Esophagus (tissue), 2 donors: ENCODE data around the gene BBX. TPM values are rescaled to one million over a fixed set of nuclear protein-coding genes. Genes with fewer than 3 reads are reported as not detected.

Experiments
- H3K27ac ChIP-seq, 2 donors: one replicate each; pipeline ENCODE4 v1.5.1; 2013; ENCODE audit warnings: low read depth in 2 of 2, mild to moderate bottlenecking in 2 of 2, inconsistent platforms in 1 of 2, low read length in 1 of 2, moderate library complexity in 1 of 2
- H3K27me3 ChIP-seq, 2 donors: one replicate each; pipeline ENCODE4 v1.6.1; 2013; ENCODE audit warnings: low read length in 2 of 2, control low read depth in 1 of 2, mild to moderate bottlenecking in 1 of 2; ENCODE audit not compliant: insufficient read depth in 2 of 2, control insufficient read depth in 1 of 2
- H3K36me3 ChIP-seq, 2 donors: one replicate each; pipeline ENCODE4 v1.6.1; 2013; ENCODE audit warnings: low read length in 1 of 2; ENCODE audit not compliant: control insufficient read depth in 2 of 2, insufficient read depth in 2 of 2
- H3K4me1 ChIP-seq, 2 donors: one replicate each; pipeline ENCODE4 v1.6.1; 2013; ENCODE audit warnings: low read length in 1 of 2; ENCODE audit not compliant: control insufficient read depth in 2 of 2, insufficient read depth in 2 of 2
- H3K4me3 ChIP-seq, 2 donors: one replicate each; pipeline ENCODE4 v1.5.1; 2013; ENCODE audit warnings: low read length in 2 of 2, mild to moderate bottlenecking in 2 of 2, low read depth in 1 of 2, moderate library complexity in 1 of 2
- H3K9me3 ChIP-seq, 2 donors: one replicate each; pipeline ENCODE4 v1.6.1; 2013; ENCODE audit warnings: mild to moderate bottlenecking in 2 of 2, low read depth in 1 of 2, low read length in 1 of 2, moderate library complexity in 1 of 2; ENCODE audit not compliant: control insufficient read depth in 2 of 2, insufficient read depth in 1 of 2
- WGBS, 2 donors: extraction: QIAGEN DNeasy Blood & Tissue Kit; methylation state at CpG; one replicate each; pipeline ENCODE4 v1.1.7; 2013; 5-methylcytosine and 5-hydroxymethylcytosine counted together
- polyA plus RNA-seq, 2 donors: library from polyadenylated mRNA; stranded (reverse); fragments of 200-250 nt; gene quantifications; one replicate each; pipeline ENCODE4 v1.2.3, GENCODE V29; 2013
- donor health status: healthy with polysubstance abuse.
- donor health status: Bipolar disorder and iron deficiency.

BBX gene
- polyA plus RNA-seq, 2 donors, result 3.4 to 4.7 TPM

DNA sequence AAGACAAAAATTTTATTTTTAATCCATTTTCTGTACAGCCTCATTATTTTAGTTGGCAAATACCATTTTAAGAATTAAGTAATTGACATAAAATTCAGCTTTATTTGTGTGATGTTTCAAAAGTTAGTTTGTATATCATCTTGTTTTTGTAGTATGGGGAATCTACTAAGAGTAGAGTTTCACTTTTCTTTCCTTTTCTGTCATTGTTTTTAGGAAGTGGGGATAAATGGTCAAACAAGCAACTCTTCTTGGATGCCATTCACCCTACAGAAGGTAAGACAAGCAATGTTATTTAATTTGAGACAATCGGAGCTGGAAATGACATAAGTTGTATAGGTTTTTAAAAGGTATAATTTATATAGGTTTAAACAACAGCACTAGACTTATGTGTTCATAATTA is 268.3 kb downstream of the BBX start:
- H3K27me3 ChIP-seq, result no peaks in the 10 kb centered on the region
- H3K27ac ChIP-seq, result no peak overlapping the region
- no peaks in the 10 kb centered on the region for H3K9me3 ChIP-seq
- H3K36me3 ChIP-seq, result peaks cover 0 to 6% of the 10 kb centered on the region in 2 donors
- H3K4me1 ChIP-seq, result no peaks in the 10 kb centered on the region
- H3K4me3 ChIP-seq, result no peak overlapping the region
- WGBS, 2 donors, result 71 to 77% methylated on average over 1 of the region's 1 CpG

DNA sequence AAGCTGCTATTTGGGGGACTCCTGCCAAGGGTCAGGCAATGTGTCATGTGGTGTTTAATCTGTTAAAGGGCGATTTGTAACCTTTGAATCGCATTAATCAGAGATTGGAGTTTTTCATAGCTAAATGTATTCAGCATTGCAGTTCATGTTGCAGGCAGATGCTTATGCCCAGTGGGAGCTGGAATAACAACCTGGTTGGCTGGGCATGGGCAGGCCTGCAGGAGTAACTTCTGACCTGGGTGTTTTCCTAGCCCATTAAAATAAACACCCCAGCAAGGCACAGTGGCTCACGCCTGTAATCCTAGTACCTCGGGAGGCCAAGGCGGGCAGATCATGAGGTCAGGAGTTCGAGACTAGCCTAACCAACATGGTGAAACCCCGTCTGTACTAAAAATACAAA is 268.7 kb downstream of the BBX start:
- Histone ChIP-seq H3K4me1 (no peaks in the 10 kb centered on the region), H3K4me3 (no peak overlapping the region), H3K27me3 (no peaks in the 10 kb centered on the region), H3K27ac (no peak overlapping the region), H3K36me3 (peaks cover 0 to 6% of the 10 kb centered on the region in 2 donors), H3K9me3 (no peaks in the 10 kb centered on the region)
- 84 to 90% methylated on average over 7 of the region's 7 CpGs for WGBS, 2 donors

DNA sequence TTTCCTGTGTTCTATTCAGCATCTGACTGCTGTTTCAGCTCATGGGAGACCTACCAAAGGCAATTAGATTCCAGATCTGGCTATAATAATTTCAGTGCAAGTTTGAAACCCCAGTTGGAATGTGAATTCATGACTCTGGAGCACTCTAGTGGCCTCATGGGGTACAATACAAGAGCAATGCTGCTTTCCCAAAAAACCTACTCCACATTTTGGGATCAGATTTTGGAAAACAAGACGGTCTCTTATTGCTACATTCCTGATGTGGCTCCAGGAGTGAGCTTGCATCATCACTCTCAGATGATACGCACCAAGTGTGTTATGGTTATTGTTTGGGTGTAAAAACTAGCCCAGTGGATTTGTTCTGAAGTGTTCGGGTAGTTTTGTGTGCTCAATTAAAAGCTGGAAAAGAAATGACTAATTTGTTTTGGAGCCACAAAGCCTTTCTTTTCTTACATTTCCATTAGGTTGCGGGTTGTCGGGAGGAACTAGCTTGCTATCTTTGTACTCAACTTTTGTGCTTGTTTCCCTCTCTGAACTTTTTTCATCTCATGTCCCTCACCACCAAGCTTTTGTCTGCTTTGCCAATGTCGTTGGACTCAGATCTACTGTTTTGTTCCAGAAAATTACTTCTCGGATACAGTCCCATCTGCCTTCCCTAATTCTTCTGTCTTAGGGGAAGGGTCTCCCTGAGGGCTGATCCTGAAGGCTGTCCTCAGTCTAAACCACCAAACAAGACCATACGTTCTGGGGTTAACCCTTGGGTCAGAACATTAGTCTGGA is 272.1 kb downstream of the BBX start:
- Histone ChIP-seq H3K27me3 (no peaks in the 10 kb centered on the region), H3K27ac (no peak overlapping the region), H3K36me3 (peaks cover 4 to 6% of the 10 kb centered on the region in 2 donors), H3K4me3 (no peak overlapping the region), H3K4me1 (no peaks in the 10 kb centered on the region), H3K9me3 (no peaks in the 10 kb centered on the region)
- 82 to 83% methylated on average over 8 of the region's 8 CpGs for WGBS, 2 donors

DNA sequence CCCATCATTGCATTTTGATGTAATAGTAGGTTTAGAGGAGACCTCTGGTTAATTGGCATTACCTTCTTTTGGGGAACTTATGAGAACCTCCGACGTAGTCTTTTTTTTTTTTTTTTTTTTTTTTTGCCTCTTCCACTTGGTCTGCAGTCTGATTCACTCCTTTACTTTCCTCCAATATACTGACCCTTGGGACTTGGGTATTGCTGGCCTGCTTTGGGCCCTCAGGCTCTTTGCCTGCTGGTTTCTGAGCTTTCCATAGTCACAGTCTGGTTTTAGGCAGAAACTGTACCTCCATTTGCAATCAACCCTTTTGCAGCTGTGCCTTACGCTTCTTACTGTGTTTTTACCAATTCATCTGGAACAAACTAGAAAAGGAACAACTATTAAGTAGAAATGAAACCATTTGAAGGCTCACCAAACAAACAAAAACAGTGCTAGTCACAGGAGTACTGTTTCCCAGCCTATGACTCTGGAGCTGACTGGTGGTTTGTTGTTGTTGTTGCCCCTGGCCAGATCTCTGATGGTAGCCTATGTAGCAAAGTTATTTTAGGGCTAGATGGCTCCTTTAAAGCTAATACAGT is 272.8 kb downstream of the BBX start:
- Histone ChIP-seq H3K4me3 (no peak overlapping the region), H3K9me3 (no peaks in the 10 kb centered on the region), H3K36me3 (peaks cover 4 to 6% of the 10 kb centered on the region in 2 donors), H3K27me3 (no peaks in the 10 kb centered on the region), H3K4me1 (no peaks in the 10 kb centered on the region), H3K27ac (no peak overlapping the region)
- WGBS, 2 donors, result 89 to 90% methylated on average over 3 of the region's 3 CpGs

DNA sequence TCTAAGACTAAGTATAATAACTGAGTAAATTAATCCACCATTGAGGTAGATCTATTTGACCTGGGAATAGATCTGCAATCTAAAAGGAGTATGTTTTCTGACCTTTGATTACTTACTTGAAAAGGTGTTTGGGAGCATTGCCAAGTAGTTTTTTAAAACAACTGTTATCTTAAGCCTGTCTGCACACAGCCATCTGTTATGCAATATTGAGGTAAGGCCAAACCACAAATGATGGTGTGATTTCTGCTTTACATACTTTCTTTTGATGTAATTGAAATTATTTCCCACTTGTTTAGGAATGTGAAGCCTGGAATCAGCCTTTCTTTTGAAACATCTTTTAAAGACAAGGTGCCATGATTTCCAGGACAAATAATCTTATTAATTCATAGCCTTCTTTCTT is 274.0 kb downstream of the BBX start:
- no peaks in the 10 kb centered on the region for H3K4me1 ChIP-seq
- no peaks in the 10 kb centered on the region for H3K9me3 ChIP-seq
- H3K27ac ChIP-seq, result no peak overlapping the region
- no peaks in the 10 kb centered on the region for H3K27me3 ChIP-seq
- peaks cover 4 to 5% of the 10 kb centered on the region in 2 donors for H3K36me3 ChIP-seq
- no peak overlapping the region for H3K4me3 ChIP-seq

DNA sequence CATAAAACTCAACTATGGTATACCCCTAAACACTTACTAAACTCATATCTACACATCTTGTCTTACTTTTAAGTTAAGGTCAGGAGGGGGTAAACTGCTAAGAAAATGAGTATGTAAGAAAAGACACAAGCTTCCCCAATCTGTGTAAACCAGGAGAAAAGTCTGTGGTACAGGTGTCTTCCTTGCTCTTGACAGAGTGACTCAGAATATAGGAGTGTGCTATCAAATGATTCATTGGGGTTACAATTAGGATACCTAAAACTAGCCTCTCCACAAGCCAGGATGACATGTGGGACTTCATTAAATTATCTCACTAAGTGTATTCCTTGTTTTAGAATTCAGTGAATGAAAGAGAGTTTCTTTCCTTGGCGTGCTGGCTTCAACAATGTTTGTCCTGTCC is 274.8 kb downstream of the BBX start:
- H3K36me3 ChIP-seq, result peaks cover 8 to 10% of the 10 kb centered on the region in 2 donors
- 97 to 100% methylated on average over 1 of the region's 1 CpG for WGBS, 2 donors

DNA sequence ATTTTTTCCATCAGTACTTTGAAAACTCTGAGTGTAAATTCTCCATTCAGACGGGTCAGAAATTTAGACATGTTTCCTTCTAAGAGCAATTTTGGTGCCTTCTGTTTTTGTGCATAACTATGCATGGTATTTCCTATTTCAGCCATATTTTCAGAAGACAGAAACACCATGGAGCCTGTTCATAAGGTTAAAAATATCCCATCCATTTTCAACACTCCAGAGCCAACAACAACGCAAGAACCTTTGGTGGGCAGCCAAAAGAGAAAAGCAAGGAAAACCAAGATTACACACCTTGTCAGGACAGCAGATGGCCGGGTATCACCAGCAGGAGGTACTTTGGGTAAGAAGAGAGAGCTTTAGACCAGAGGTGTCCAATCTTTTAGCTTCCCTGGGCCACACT is 275.6 kb downstream of the BBX start:
- H3K9me3 ChIP-seq, result no peaks in the 10 kb centered on the region
- H3K36me3 ChIP-seq, result peaks cover 10 to 12% of the 10 kb centered on the region in 2 donors
- no peaks in the 10 kb centered on the region for H3K4me1 ChIP-seq
- no peaks in the 10 kb centered on the region for H3K27me3 ChIP-seq
- no peak overlapping the region for H3K4me3 ChIP-seq
- no peak overlapping the region for H3K27ac ChIP-seq
- 82 to 86% methylated on average over 3 of the region's 3 CpGs for WGBS, 2 donors

More for the DNA sequence above, 274.8 kb downstream of the BBX start:
- no peaks in the 10 kb centered on the region for H3K9me3 ChIP-seq
- H3K27me3 ChIP-seq, result no peaks in the 10 kb centered on the region
- no peak overlapping the region for H3K4me3 ChIP-seq
- H3K27ac ChIP-seq, result no peak overlapping the region
- H3K4me1 ChIP-seq, result no peaks in the 10 kb centered on the region

DNA sequence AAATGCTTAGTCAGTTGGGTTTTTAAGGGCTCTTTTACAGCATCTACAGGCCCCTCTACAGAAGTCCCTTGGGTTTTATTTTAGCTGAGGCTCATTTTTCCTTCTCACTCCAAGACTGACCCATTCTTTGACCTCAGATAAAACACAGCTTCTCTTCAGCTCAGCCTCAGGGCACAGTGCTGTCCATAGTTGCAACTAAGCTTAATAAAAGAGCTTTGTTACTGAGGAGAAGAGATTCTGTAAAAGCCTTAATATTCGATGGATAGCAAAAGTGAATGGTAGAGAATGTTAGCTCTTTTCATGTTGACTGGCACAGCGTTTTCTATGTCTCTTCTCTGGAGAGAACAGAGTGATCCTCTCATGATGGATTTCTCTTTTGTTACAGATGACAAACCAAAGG is 277.9 kb downstream of the BBX start:
- no peak overlapping the region for H3K27ac ChIP-seq
- H3K36me3 ChIP-seq, result peaks cover 10 to 12% of the 10 kb centered on the region in 2 donors
- H3K27me3 ChIP-seq, result no peaks in the 10 kb centered on the region
- H3K4me3 ChIP-seq, result no peak overlapping the region
- no peaks in the 10 kb centered on the region for H3K9me3 ChIP-seq
- H3K4me1 ChIP-seq, result no peaks in the 10 kb centered on the region
- WGBS, 2 donors, result 85 to 90% methylated on average over 2 of the region's 2 CpGs

DNA sequence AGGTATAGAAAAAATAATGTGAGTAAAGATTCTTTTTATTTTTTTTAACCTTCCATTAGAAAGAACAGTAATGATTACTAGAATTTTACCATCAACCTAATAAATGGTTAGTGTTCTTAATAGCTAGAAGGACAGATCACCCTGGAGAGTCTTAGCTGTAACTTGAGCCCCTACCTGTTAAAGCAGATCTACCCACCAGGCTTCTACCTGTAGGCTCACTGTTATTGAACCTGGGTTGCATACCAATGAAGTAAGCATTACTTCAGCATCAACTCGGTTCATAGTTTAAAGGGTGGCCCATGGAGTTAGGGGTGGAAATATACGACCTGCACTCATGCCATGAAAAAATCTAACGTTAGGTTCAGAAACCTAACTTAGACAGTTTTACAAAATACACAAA is 280.4 kb downstream of the BBX start:
- no peak overlapping the region for H3K4me3 ChIP-seq
- H3K36me3 ChIP-seq, result peaks cover 12 to 15% of the 10 kb centered on the region in 2 donors
- H3K9me3 ChIP-seq, result no peaks in the 10 kb centered on the region
- WGBS, 2 donors, result 92 to 95% methylated on average over 3 of the region's 3 CpGs
- H3K27me3 ChIP-seq, result no peaks in the 10 kb centered on the region
- H3K27ac ChIP-seq, result no peak overlapping the region
- no peaks in the 10 kb centered on the region for H3K4me1 ChIP-seq

DNA sequence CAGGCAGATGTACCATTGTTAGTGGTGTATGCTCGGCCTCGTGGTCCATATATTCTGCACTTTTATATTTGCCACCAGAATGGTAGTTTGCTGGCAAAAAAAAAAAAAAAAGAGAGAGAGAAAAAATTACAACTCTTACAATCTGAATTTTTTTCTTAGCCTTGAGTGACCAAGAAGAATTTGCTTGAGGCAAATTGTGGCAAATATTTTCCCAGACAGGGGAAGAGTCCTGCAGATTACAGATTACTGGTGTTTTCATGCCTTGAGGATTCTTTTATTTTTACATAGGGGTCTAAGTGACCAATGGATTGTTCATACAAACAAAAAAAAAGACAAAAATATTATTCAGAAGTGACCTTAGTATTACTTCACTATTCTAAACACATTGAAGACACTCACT is 283.3 kb downstream of the BBX start:
- no peaks in the 10 kb centered on the region for H3K4me1 ChIP-seq
- no peaks in the 10 kb centered on the region for H3K27me3 ChIP-seq
- no peak overlapping the region for H3K4me3 ChIP-seq
- H3K9me3 ChIP-seq, result no peaks in the 10 kb centered on the region
- no peak overlapping the region for H3K27ac ChIP-seq
- WGBS, 2 donors, result 99 to 100% methylated on average over 2 of the region's 2 CpGs
- H3K36me3 ChIP-seq, result peaks cover 10 to 11% of the 10 kb centered on the region in 2 donors
